GM12801 (cell line): ENCODE measurements around the gene ZSCAN20.

Experiments used
- CTCF ChIP-seq: IDR thresholded peaks from one replicate; pipeline ENCODE4 v1.5.1; 2011; ENCODE audit warnings: control low read depth; ENCODE audit not compliant: insufficient read length; ENCODE audit errors: extremely low read depth

ZSCAN20 gene

GRCh38 chr1:33497410-33497809 lies 25.0 kb downstream of the ZSCAN20 start:
- TF ChIP-seq CTCF: no peak

GRCh38 chr1:33500547-33500946 lies 28.1 kb downstream of the ZSCAN20 start:
- TF ChIP-seq CTCF: no peak

GRCh38 chr1:33501309-33501708 lies 28.9 kb downstream of the ZSCAN20 start:
- no peak for TF ChIP-seq CTCF

GRCh38 chr1:33501774-33502173 lies 29.3 kb downstream of the ZSCAN20 start:
- no peak for TF ChIP-seq CTCF

GRCh38 chr1:33502726-33503125 lies 30.3 kb downstream of the ZSCAN20 start:
- no peak for TF ChIP-seq CTCF

- TF ChIP-seq CTCF: no peak
Observed at GRCh38 chr1:33503506-33503905, 31.1 kb downstream of the ZSCAN20 start.

GRCh38 chr1:33507661-33508060 lies 35.2 kb downstream of the ZSCAN20 start:
- no peak for TF ChIP-seq CTCF

- no peak for TF ChIP-seq CTCF
Observed at GRCh38 chr1:33508151-33508550, 35.7 kb downstream of the ZSCAN20 start.
